ENCODE measurements around the gene OR5AK2.
"Not testable (repeated sequence)": the region's sequence is repeated elsewhere in the genome, so short reads cannot be mapped to it uniquely, and the experiment has no call there.

Gene OR5AK2

DNA sequence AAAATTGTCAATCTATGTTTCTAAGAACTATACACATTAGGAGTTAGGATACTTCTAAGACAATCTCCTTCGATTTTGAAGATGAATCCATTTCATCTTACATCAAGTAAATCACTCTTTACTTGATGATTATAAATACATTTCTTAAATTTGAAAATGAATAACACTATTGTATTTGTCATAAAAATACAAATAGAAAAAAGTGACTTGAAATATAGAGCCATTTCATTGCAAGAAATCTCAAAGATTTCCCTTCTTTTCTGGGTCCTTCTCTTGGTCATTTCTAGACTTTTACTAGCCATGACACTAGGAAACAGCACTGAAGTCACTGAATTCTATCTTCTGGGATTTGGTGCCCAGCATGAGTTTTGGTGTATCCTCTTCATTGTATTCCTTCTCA, at the start of gene OR5AK2:
TSS of gene OR5AK2 (plus strand) at position 301 of the 400 bp plus-strand sequence. CDS start at position 301, 0 bp downstream.
- H3K36me3 Mint-ChIP-seq, result no peaks in the 10 kb centered on the region
- no peaks in the 10 kb centered on the region for H3K4me1 Mint-ChIP-seq (ENCODE audit: low read depth)
- peaks cover 3% of the 10 kb centered on the region for H3K27me3 Mint-ChIP-seq
- no peak within 1 kb of the TSS for H3K4me3 Mint-ChIP-seq
- peaks cover 6% of the 10 kb centered on the region for H3K9me3 Mint-ChIP-seq (ENCODE audit: low read depth)
- H3K27ac Mint-ChIP-seq, result no peak within 1 kb of the TSS

- H3K9me3 Mint-ChIP-seq (ENCODE audit: low read depth); H3K27ac Mint-ChIP-seq; H3K36me3 Mint-ChIP-seq; H3K4me1 Mint-ChIP-seq (ENCODE audit: low read depth); H3K27me3 Mint-ChIP-seq; H3K4me3 Mint-ChIP-seq: not testable (repeated sequence)
Measured at GRCh38 chr11:56945526-56945925, 43.2 kb upstream of the OR5AK2 start.

DNA sequence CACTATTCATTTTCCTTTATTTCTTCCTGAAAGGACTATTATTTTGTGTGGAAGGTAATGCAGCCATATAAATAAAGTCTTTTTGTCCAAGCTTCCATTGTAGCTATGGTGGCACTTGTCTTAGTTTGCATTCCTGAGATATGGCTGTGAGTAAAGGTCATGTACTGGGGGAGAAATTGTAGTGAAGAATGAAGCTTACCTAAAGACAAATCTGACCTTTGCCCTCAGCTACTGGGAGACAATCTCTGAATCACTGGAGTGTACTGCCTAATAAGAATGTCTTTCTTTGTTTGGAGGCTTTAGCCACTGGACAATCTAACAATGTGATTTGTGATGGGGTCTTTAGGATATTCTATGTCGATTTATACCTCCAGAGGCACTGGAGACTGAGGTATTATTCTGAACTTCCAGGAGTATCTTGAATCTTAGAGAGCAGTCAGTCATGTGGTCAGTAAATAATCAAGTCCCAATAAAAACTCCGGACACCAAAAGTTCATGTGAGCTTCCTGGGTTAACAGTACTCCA, 39.7 kb upstream of the OR5AK2 start:
- Mint-ChIP-seq H3K36me3 (no peaks in the 10 kb centered on the region), H3K27me3 (no peaks in the 10 kb centered on the region), H3K27ac (no peak overlapping the region), H3K4me1 (ENCODE audit: low read depth) (no peaks in the 10 kb centered on the region), H3K4me3 (no peak overlapping the region), H3K9me3 (ENCODE audit: low read depth) (peaks cover 13% of the 10 kb centered on the region)

- H3K4me1 Mint-ChIP-seq (ENCODE audit: low read depth), result no peaks in the 10 kb centered on the region
- H3K9me3 Mint-ChIP-seq (ENCODE audit: low read depth), result peaks cover 14% of the 10 kb centered on the region
- H3K36me3 Mint-ChIP-seq, result no peaks in the 10 kb centered on the region
- H3K27me3 Mint-ChIP-seq, result no peaks in the 10 kb centered on the region
- no peak overlapping the region for H3K27ac Mint-ChIP-seq
- no peak overlapping the region for H3K4me3 Mint-ChIP-seq
Measured at GRCh38 chr11:56950510-56950909, 38.2 kb upstream of the OR5AK2 start.

GRCh38 chr11:56953907-56954306, 34.8 kb upstream of the OR5AK2 start:
- peaks cover 14% of the 10 kb centered on the region for H3K9me3 Mint-ChIP-seq (ENCODE audit: low read depth)
- H3K27me3 Mint-ChIP-seq; H3K36me3 Mint-ChIP-seq; H3K4me1 Mint-ChIP-seq (ENCODE audit: low read depth); H3K27ac Mint-ChIP-seq; H3K4me3 Mint-ChIP-seq: not testable (repeated sequence)

DNA sequence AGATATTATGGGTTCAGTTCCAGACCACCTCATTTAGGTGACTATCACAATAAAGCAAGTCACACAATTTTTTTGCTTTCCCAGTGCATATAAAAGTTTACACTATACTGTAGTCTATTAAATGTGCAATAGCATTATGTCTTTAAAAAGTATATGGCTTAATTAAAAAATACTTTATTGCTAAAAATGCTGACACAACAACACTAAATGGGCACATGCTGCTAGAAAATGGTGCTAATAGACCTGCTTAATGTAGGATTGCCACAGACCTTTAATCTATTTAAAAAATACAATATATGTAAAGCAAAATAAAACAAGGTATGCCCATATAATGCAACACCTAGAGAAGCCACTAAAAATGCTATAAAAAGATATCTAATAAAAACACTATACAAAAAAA, 27.1 kb upstream of the OR5AK2 start:
- no peaks in the 10 kb centered on the region for H3K36me3 Mint-ChIP-seq
- no peaks in the 10 kb centered on the region for H3K9me3 Mint-ChIP-seq (ENCODE audit: low read depth)
- H3K4me3 Mint-ChIP-seq, result no peak overlapping the region
- H3K27ac Mint-ChIP-seq, result no peak overlapping the region
- no peaks in the 10 kb centered on the region for H3K4me1 Mint-ChIP-seq (ENCODE audit: low read depth)
- H3K27me3 Mint-ChIP-seq, result no peaks in the 10 kb centered on the region

- no peak overlapping the region for H3K27ac Mint-ChIP-seq
- no peaks in the 10 kb centered on the region for H3K27me3 Mint-ChIP-seq
- H3K4me3 Mint-ChIP-seq, result no peak overlapping the region
- H3K9me3 Mint-ChIP-seq (ENCODE audit: low read depth), result peaks cover 7% of the 10 kb centered on the region
- no peaks in the 10 kb centered on the region for H3K36me3 Mint-ChIP-seq
- H3K4me1 Mint-ChIP-seq (ENCODE audit: low read depth), result no peaks in the 10 kb centered on the region
Measured at GRCh38 chr11:56967726-56968125, 21.0 kb upstream of the OR5AK2 start.

GRCh38 chr11:56968524-56968923, 20.2 kb upstream of the OR5AK2 start:
- Mint-ChIP-seq H3K4me1 (ENCODE audit: low read depth) (no peaks in the 10 kb centered on the region), H3K4me3 (no peak overlapping the region), H3K36me3 (no peaks in the 10 kb centered on the region), H3K27ac (no peak overlapping the region), H3K9me3 (ENCODE audit: low read depth) (peaks cover 7% of the 10 kb centered on the region), H3K27me3 (no peaks in the 10 kb centered on the region)

GRCh38 chr11:56977314-56977713, 11.4 kb upstream of the OR5AK2 start:
- H3K4me1 Mint-ChIP-seq (ENCODE audit: low read depth), result no peaks in the 10 kb centered on the region
- no peak overlapping the region for H3K27ac Mint-ChIP-seq
- no peaks in the 10 kb centered on the region for H3K27me3 Mint-ChIP-seq
- H3K4me3 Mint-ChIP-seq, result no peak overlapping the region
- H3K9me3 Mint-ChIP-seq (ENCODE audit: low read depth), result no peaks in the 10 kb centered on the region
- H3K36me3 Mint-ChIP-seq, result no peaks in the 10 kb centered on the region

GRCh38 chr11:56990702-56991101, 2.0 kb downstream of the OR5AK2 start:
- Mint-ChIP-seq H3K36me3 (no peaks in the 10 kb centered on the region), H3K27ac (no peak overlapping the region), H3K4me1 (ENCODE audit: low read depth) (no peaks in the 10 kb centered on the region), H3K9me3 (ENCODE audit: low read depth) (peaks cover 13% of the 10 kb centered on the region), H3K4me3 (no peak overlapping the region), H3K27me3 (peaks cover 1% of the 10 kb centered on the region)

DNA sequence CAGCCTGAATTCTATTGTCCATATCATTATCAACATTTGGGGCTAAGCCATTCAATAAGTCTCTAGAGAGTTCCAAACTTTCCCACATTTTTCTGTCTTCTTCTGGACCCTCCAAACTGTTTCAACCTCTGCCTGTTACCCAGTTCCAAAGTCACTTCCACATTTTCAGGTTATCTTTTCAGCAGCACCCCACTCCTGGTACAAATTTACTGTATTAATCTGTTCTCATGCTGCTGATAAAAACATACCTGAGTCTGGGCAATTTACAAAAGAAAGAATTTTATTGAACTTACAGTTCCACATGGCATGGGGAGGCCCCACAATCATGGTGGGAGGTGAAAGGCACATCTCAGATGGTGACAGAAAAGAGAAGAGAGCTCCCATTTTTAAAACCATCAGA, 5.8 kb downstream of the OR5AK2 start:
- Mint-ChIP-seq H3K4me3 (no peak overlapping the region), H3K27me3 (no peaks in the 10 kb centered on the region), H3K9me3 (ENCODE audit: low read depth) (peaks cover 22% of the 10 kb centered on the region), H3K27ac (no peak overlapping the region), H3K4me1 (ENCODE audit: low read depth) (no peaks in the 10 kb centered on the region), H3K36me3 (no peaks in the 10 kb centered on the region)

- no peak overlapping the region for H3K27ac Mint-ChIP-seq
- peaks cover 2% of the 10 kb centered on the region for H3K27me3 Mint-ChIP-seq
- H3K4me3 Mint-ChIP-seq, result no peak overlapping the region
- H3K36me3 Mint-ChIP-seq, result no peaks in the 10 kb centered on the region
- no peaks in the 10 kb centered on the region for H3K4me1 Mint-ChIP-seq (ENCODE audit: low read depth)
- H3K9me3 Mint-ChIP-seq (ENCODE audit: low read depth), result peaks cover 5% of the 10 kb centered on the region
Measured at GRCh38 chr11:57001674-57002401, 13.1 kb downstream of the OR5AK2 start.

DNA sequence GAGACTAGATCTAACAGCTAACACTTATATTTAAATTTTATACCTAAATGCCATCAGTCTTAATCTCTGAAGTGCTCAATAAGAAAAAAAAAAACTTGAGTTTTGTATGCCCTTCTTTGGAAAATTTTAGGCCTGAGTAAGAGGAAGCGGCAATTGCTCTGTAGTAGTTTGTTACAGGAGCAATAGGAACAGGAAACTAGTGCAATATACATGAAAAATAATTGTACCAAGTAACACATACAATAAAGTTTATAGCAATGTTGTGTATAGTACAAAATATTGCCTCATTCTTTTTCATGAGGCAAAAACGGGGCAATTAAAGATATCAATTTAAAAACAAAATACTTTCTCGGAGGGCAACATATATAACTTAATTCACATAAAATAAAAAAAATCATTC, 19.7 kb downstream of the OR5AK2 start:
- Mint-ChIP-seq H3K27me3 (no peaks in the 10 kb centered on the region), H3K36me3 (no peaks in the 10 kb centered on the region), H3K9me3 (ENCODE audit: low read depth) (no peaks in the 10 kb centered on the region), H3K4me3 (no peak overlapping the region), H3K27ac (no peak overlapping the region), H3K4me1 (ENCODE audit: low read depth) (no peaks in the 10 kb centered on the region)

DNA sequence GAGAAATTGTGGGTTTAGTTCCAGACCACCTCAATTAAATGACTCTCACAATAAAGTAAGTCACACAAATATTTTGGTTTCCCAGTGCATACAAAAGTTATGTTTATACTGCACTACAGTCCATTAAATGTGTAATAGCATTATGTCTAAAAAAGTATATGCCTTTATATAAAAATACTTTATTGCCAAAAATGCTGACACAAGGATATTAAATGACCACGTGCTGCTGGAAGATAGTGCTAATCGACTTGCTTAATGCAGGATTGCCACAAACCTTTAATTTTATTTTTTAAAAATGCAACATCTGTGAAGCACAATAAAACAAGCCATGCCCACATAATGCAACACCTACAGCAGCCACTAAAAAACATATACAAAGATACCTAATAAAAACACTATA, 27.0 kb downstream of the OR5AK2 start:
- H3K4me1 Mint-ChIP-seq (ENCODE audit: low read depth), result no peaks in the 10 kb centered on the region
- no peaks in the 10 kb centered on the region for H3K9me3 Mint-ChIP-seq (ENCODE audit: low read depth)
- H3K4me3 Mint-ChIP-seq, result no peak overlapping the region
- no peak overlapping the region for H3K27ac Mint-ChIP-seq
- no peaks in the 10 kb centered on the region for H3K36me3 Mint-ChIP-seq
- no peaks in the 10 kb centered on the region for H3K27me3 Mint-ChIP-seq

DNA sequence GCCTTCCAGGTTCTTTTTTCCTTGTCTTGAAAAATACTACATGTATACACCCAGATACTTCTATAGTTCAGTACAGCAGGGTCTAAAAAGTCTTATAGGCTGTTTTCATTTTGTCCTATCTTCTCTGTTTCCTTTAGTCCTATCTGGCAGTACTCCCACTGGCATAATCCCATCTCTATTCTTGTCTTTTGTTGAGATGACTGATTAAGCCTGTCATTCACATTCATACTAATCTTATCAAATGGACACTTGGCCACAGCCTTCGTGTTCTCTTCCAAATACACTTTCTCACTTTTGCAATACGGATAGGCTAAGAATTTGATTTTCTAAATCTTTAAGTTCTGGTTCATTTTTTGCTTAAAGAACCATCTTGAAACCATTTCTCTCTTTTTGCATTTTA, 42.8 kb downstream of the OR5AK2 start:
- H3K9me3 Mint-ChIP-seq (ENCODE audit: low read depth), result no peaks in the 10 kb centered on the region
- no peak overlapping the region for H3K27ac Mint-ChIP-seq
- H3K36me3 Mint-ChIP-seq, result no peaks in the 10 kb centered on the region
- H3K4me3 Mint-ChIP-seq, result no peak overlapping the region
- no peaks in the 10 kb centered on the region for H3K27me3 Mint-ChIP-seq
- no peaks in the 10 kb centered on the region for H3K4me1 Mint-ChIP-seq (ENCODE audit: low read depth)
